Chondrocyte (in vitro differentiated cells): ENCODE results near the gene WEE1. TPM values are rescaled to one million over a fixed set of nuclear protein-coding genes. Genes with fewer than 3 reads are reported as not detected.
A peak's percentile ranks its signal among the peaks of the same experiment; 100 is the strongest.
"Not testable (repeated sequence)": the region's sequence is repeated elsewhere in the genome, so short reads cannot be mapped to it uniquely, and the experiment has no call there.

Source experiments
- DNase-seq: peaks from one replicate; pipeline ENCODE4 v3.0.0; 2021; ENCODE audit warnings: mixed read lengths, low spot score
- H3K27ac Mint-ChIP-seq: one replicate; pipeline ENCODE4 v1.8.0; 2021; ENCODE audit warnings: mild to moderate bottlenecking, moderate library complexity, mixed read lengths; ENCODE audit not compliant: unreplicated experiment
- H3K27me3 Mint-ChIP-seq: 2 replicates; pipeline ENCODE4 v1.8.0; 2021; ENCODE audit warnings: low read depth, mixed read lengths
- H3K36me3 Mint-ChIP-seq: 2 replicates; pipeline ENCODE4 v1.8.0; 2021; ENCODE audit warnings: low read depth, mixed read lengths
- H3K4me1 Mint-ChIP-seq: 2 replicates; pipeline ENCODE4 v1.8.0; 2021; ENCODE audit warnings: low read depth, mild to moderate bottlenecking, mixed read lengths
- H3K4me3 Mint-ChIP-seq: one replicate; pipeline ENCODE4 v1.8.0; 2021; ENCODE audit warnings: mild to moderate bottlenecking, moderate library complexity, mixed read lengths; ENCODE audit not compliant: unreplicated experiment
- H3K9me3 Mint-ChIP-seq: 2 replicates; pipeline ENCODE4 v1.8.0; 2021; ENCODE audit warnings: low read depth, mixed read lengths
- total RNA-seq: library from RNA; stranded (reverse); gene quantifications from 3 replicates; pipeline ENCODE4 v1.2.1, GENCODE V29; 2021
- TF ChIP-seq, protein P1 (sequence below): fragments of 200-600 bp; sonication (generic); IDR thresholded peaks from 2 replicates; pipeline ENCODE4 v1.5.0; 2021; ENCODE audit warnings: antibody characterized with exemption, mild to moderate bottlenecking, moderate library complexity

Gene WEE1
- total RNA-seq, 1 donor from 2014 or later, result 17.8 TPM

DNA sequence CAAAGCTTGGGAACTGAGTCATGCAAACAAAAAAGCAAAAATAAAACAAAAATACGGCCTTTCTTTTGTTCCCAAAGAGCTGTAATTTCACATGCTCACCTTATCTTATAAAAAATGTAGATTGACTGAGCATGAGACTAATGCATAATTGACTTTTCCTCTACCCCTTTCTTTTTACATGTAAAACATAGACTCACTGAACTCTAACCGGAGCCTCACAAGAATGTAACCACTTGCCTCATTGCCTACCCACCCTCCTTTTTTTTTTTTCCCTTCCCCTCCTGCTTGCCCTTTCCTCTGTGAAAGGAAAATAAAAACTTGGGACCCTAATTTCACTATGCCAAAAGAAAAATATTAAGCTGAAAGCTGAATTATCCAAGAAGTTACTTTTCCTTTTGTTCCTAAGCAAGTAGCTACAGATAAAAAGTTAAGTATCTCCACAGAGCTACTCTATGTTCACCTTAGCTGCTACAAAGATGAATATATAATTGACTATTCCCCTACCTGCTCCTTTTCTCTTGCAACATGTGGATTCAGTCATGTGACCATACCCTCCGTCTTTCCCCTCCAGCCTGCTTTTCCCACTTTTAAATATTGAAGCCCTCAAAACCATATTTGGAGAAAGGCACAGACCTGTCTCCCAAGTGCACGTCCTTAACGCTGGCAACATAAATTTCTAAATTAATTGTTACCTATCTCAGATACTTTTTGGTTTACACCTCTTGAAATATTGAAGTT is 39.6 kb upstream of the WEE1 start:
- Mint-ChIP-seq H3K27me3 (no peaks in the 10 kb centered on the region), H3K4me3 (no peak overlapping the region), H3K4me1 (peaks cover 39% of the 10 kb centered on the region), H3K36me3 (no peaks in the 10 kb centered on the region), H3K9me3 (no peaks in the 10 kb centered on the region), H3K27ac (peak overlapping the region; percentile 18)
- TF ChIP-seq, protein P1, sequence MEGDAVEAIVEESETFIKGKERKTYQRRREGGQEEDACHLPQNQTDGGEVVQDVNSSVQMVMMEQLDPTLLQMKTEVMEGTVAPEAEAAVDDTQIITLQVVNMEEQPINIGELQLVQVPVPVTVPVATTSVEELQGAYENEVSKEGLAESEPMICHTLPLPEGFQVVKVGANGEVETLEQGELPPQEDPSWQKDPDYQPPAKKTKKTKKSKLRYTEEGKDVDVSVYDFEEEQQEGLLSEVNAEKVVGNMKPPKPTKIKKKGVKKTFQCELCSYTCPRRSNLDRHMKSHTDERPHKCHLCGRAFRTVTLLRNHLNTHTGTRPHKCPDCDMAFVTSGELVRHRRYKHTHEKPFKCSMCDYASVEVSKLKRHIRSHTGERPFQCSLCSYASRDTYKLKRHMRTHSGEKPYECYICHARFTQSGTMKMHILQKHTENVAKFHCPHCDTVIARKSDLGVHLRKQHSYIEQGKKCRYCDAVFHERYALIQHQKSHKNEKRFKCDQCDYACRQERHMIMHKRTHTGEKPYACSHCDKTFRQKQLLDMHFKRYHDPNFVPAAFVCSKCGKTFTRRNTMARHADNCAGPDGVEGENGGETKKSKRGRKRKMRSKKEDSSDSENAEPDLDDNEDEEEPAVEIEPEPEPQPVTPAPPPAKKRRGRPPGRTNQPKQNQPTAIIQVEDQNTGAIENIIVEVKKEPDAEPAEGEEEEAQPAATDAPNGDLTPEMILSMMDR, result no peak
- no peak for DNase-seq

DNA sequence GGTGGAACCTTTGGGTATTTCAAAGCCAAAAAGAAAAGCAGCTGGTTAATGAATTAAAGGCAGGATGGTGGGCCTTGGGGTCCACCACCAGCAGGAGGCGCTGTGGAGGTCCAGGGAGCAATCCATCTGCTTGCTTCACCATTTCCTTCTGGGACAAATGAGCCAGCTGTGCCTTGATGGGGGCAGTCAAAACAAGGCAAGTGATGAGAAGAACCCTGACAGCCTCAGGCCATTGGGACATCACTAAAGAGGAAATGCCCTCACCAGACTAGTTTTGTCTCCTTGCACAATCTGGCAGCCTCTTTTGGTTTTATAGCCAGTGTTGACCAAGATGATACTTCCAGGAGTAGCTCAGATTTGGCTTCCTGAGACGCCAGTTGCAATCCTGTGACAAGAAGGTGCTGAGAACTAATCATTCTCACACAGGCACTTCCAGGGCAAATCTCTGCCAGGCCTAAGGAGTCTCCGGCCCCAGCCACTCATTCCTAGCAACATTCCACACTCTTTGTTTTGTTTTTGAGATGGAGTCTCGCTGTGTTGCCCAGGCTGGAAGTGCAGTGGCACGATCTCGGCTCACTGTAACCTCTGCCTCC is 38.2 kb upstream of the WEE1 start:
- Mint-ChIP-seq H3K9me3 (no peaks in the 10 kb centered on the region), H3K36me3 (no peaks in the 10 kb centered on the region), H3K27ac (no peak overlapping the region), H3K27me3 (no peaks in the 10 kb centered on the region), H3K4me1 (peaks cover 25% of the 10 kb centered on the region), H3K4me3 (no peak overlapping the region)
- no peak for DNase-seq
- TF ChIP-seq, protein P1, result peak; percentile 85

DNA sequence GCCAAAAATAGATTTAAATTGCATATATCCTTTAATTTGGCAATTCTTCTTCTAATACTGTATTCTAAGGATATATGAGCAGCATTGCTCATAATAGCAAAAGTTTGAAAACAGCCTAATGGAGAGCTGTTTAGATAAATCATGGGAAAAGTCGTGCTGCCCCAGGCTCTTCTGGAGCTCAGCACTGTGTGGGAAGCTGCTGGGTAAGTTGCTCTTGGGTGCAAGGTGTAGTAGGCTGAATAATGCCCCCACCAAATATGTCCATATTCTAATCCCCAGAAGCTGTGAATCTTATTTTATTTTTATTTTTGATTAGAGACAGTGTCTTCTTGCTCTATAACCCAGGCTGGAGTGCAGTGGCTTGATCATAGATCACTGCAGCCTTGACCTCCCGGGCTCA is 34.9 kb upstream of the WEE1 start:
- H3K4me3 Mint-ChIP-seq, result no peak overlapping the region
- H3K9me3 Mint-ChIP-seq, result no peaks in the 10 kb centered on the region
- H3K27ac Mint-ChIP-seq, result no peak overlapping the region
- H3K27me3 Mint-ChIP-seq, result no peaks in the 10 kb centered on the region
- no peaks in the 10 kb centered on the region for H3K36me3 Mint-ChIP-seq
- TF ChIP-seq, protein P1, result no peak
- no peak for DNase-seq
- H3K4me1 Mint-ChIP-seq, result peaks cover 17% of the 10 kb centered on the region

DNA sequence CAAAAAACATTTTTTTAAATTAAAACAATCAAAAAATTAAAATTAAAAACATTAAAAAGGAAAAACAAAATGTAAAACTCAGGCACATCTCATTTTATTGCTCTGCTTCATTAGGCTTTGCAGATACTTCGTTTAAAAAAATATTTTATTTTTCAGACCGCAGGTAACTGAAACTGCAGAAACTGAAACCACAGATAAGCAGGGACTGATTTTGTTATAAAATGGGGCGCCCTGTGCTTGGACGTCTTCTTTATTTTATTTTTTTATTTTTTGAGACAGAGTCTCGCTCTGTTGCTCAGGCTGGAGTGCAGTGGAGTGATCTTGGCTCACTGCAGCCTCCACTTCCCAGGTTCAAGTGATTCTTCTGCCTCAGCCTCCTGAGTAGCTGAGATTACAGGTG is 24.3 kb upstream of the WEE1 start:
- not testable (repeated sequence) for H3K4me3 Mint-ChIP-seq, H3K9me3 Mint-ChIP-seq, H3K27ac Mint-ChIP-seq, DNase-seq, H3K4me1 Mint-ChIP-seq, H3K27me3 Mint-ChIP-seq
- peaks cover 11% of the 10 kb centered on the region for H3K36me3 Mint-ChIP-seq

DNA sequence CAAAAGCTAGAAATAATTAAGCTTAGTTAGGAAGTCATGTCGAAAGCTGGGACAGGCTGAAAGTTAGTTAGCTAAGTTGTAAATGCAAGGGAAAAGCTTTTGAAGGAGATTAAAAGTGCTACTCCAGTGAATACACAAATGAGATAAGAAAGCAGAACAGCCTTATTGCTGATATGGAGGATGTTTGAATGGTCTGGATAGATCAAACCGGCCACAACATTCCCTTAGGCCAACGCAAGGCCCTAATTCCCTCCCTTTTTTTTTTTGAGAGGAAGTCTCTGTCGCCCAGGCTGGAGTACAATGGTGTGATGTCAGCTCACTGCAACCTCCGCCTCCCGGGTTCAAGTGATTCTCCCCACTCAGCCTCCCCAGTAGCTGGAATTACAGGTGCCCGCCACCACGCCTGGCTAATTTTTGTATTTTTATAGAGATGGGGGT is 23.3 kb upstream of the WEE1 start:
- no peak overlapping the region for H3K4me3 Mint-ChIP-seq
- no peaks in the 10 kb centered on the region for H3K27me3 Mint-ChIP-seq
- H3K36me3 Mint-ChIP-seq, result peaks cover 6% of the 10 kb centered on the region
- DNase-seq, result no peak
- no peak overlapping the region for H3K27ac Mint-ChIP-seq
- TF ChIP-seq, protein P1, result no peak
- H3K9me3 Mint-ChIP-seq, result peaks cover 4% of the 10 kb centered on the region
- H3K4me1 Mint-ChIP-seq, result no peaks in the 10 kb centered on the region
